Sigmoid colon (tissue), 4 donors: Measurements from ENCODE around the gene ELMO1.

Experiments
- CTCF ChIP-seq, 4 experiments: fragments of 450-650 bp in 3 of 4; fragments of 200-600 bp in 1 of 4; IDR thresholded peaks; one replicate each; pipeline ENCODE4 v1.5.1; 2016 to 2019; ENCODE audit warnings: antibody characterized with exemption in 4 of 4, mild to moderate bottlenecking in 3 of 4, moderate library complexity in 2 of 4
- POLR2A ChIP-seq, 2 donors: fragments of 450-650 bp; IDR thresholded peaks; one replicate each; pipeline ENCODE4 v1.6.1; 2016; ENCODE audit warnings: antibody characterized with exemption in 2 of 2, mild to moderate bottlenecking in 2 of 2, moderate library complexity in 2 of 2
- POLR2AphosphoS5 ChIP-seq, 4 donors: sonication (generic); formaldehyde crosslinking; IDR thresholded peaks; one replicate each; pipeline ENCODE4 v1.6.1; 2017; ENCODE audit warnings: antibody characterized with exemption in 4 of 4

GRCh38 chr7:37109016-37109683, 339.5 kb downstream of the ELMO1 start:
- no peak for TF ChIP-seq POLR2AphosphoS5 (IDR thresholded peaks at IDR 0.05)
- no peak for TF ChIP-seq CTCF (IDR thresholded peaks at IDR 0.05)
- TF ChIP-seq POLR2A (IDR thresholded peaks at IDR 0.05), result no peak
